Measurements from ENCODE around the gene RUNX3. TPM values are rescaled to one million over a fixed set of nuclear protein-coding genes. Genes with fewer than 3 reads are reported as not detected.

Gene RUNX3
- total RNA-seq, 1 experiment from 2014 or later, result 0.33 TPM

DNA sequence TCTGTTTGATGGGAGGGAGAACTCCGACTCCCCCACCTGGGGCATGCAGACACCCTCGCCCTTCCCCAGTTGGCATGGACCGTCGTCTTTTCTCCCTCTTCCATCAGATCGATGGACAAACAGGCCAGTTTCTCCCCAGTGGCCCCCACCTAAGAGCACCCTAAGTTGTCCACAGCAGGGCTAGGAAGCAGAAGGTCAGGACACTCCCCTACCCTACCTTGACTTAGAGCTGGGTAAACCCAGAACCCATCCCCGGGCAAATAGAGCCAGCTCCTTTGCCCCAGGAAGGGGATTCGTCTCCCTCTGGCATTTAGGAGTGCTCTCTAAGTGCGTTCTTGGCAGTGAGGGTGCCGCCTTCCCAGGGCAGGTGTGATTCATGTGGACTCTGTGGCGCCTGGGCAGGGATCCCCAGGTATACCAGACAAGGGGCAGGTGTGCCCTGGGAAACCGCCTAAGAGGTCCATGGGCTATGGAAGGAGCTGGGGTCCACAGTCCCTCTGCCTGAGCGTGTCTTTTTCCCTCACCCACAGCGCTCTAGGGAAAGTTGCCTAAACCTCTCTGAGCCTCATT is 2.7 kb upstream of the RUNX3 start:
- no peak overlapping the region for H2BK5ac ChIP-seq (ENCODE audit: insufficient read length, low read length)
- no peak overlapping the region for H3K27ac ChIP-seq (ENCODE audit: insufficient read length, low read depth, low read length)
- no peaks in the 10 kb centered on the region for H3K79me1 ChIP-seq (ENCODE audit: insufficient read depth, low read depth, low read length, poor library complexity, severe bottlenecking)
- Mint-ChIP-seq H3K36me3 (ENCODE audit: insufficient read depth in 1 of 3, low read depth in 3 of 3) (no peaks in the 10 kb centered on the region; a peak in 1 of 7 replicates), H3K4me1 (peaks cover 38 to 60% of the 10 kb centered on the region in 2 experiments), H3K27me3 (ENCODE audit: low read depth) (peaks cover 73% of the 10 kb centered on the region), H3K27ac (no peak overlapping the region), H3K4me3 (peak overlapping the region in 1 of 2 experiments; percentile 66; a peak in 3 of 5 replicates), H3K9me3 (peaks cover 2 to 3% of the 10 kb centered on the region in 2 experiments; a peak in 2 of 5 replicates)
- H3K4me2 ChIP-seq (ENCODE audit: insufficient read depth, insufficient read length, low read length), result peak overlapping the region; percentile 45
- H2BK12ac ChIP-seq (ENCODE audit: insufficient read length, low read depth, low read length), result no peak overlapping the region
- H2AK5ac ChIP-seq (ENCODE audit: insufficient read length, low read length), result no peak overlapping the region
- H4K91ac ChIP-seq (ENCODE audit: insufficient read length, low read depth, low read length), result no peak overlapping the region
- H3K4ac ChIP-seq (ENCODE audit: low read depth, low read length), result no peak overlapping the region
- H3K4me1 ChIP-seq (ENCODE audit: insufficient read depth, low read length), result peaks cover 3% of the 10 kb centered on the region; the same call in 1 of the 2 replicates
- no peak overlapping the region for H3T11ph ChIP-seq (ENCODE audit: low read length)
- H3K27me3 ChIP-seq (ENCODE audit: insufficient read depth, low read length), result peaks cover 51% of the 10 kb centered on the region
- no peak overlapping the region for H4K5ac ChIP-seq (ENCODE audit: insufficient read length, low read depth, low read length)
- H2AFZ ChIP-seq (ENCODE audit: low read length), result no peak overlapping the region
- no peak overlapping the region for H2BK15ac ChIP-seq (ENCODE audit: low read depth, low read length)
- no peak overlapping the region for H3K9ac ChIP-seq (ENCODE audit: extremely low read depth, insufficient read length, low read length)
- H3K79me2 ChIP-seq (ENCODE audit: insufficient read depth, low read length), result no peaks in the 10 kb centered on the region
- no peak overlapping the region for H3K56ac ChIP-seq (ENCODE audit: insufficient read length, low read depth, low read length)
- no peaks in the 10 kb centered on the region for H4K20me1 ChIP-seq (ENCODE audit: control insufficient read depth, insufficient read depth, insufficient read length)
- H2BK20ac ChIP-seq (ENCODE audit: low read depth, low read length, poor library complexity, severe bottlenecking), result no peak overlapping the region
- no peaks in the 10 kb centered on the region for H3K9me3 ChIP-seq (ENCODE audit: control insufficient read depth, low read depth, low read length)
- no peak overlapping the region for H3K23ac ChIP-seq (ENCODE audit: insufficient read length, low read depth, low read length)
- no peak for DNase-seq
- H2BK120ac ChIP-seq (ENCODE audit: low read depth, low read length, poor library complexity, severe bottlenecking), result no peak overlapping the region
- peaks cover 22% of the 10 kb centered on the region for H3K23me2 ChIP-seq (ENCODE audit: insufficient read length, low read depth, low read length, poor library complexity, severe bottlenecking)
- no peak overlapping the region for H4K8ac ChIP-seq (replicated peaks; ENCODE audit: insufficient read length, low read depth, low read length)
- WGBS (ENCODE audit: extremely low coverage, insufficient read length, low lambda C conversion rate), result no CpG with 5 or more reads among the region's 13 CpGs
- TF ChIP-seq, protein P1, sequence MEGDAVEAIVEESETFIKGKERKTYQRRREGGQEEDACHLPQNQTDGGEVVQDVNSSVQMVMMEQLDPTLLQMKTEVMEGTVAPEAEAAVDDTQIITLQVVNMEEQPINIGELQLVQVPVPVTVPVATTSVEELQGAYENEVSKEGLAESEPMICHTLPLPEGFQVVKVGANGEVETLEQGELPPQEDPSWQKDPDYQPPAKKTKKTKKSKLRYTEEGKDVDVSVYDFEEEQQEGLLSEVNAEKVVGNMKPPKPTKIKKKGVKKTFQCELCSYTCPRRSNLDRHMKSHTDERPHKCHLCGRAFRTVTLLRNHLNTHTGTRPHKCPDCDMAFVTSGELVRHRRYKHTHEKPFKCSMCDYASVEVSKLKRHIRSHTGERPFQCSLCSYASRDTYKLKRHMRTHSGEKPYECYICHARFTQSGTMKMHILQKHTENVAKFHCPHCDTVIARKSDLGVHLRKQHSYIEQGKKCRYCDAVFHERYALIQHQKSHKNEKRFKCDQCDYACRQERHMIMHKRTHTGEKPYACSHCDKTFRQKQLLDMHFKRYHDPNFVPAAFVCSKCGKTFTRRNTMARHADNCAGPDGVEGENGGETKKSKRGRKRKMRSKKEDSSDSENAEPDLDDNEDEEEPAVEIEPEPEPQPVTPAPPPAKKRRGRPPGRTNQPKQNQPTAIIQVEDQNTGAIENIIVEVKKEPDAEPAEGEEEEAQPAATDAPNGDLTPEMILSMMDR (conservative IDR thresholded peaks at IDR 0.05), result no peak
- no peak overlapping the region for H3K14ac ChIP-seq (ENCODE audit: insufficient read depth, low read length)
- H3K18ac ChIP-seq (ENCODE audit: insufficient read length, low read depth, low read length), result no peak overlapping the region

Measured in H9 (cell line).